A549 (cell line): ENCODE data around the gene GHR.

Experiments used
- CEBPB ChIP-seq, 2 experiments: fragments of >200 bp in 1 of 2; sonication (Bioruptor Twin) in 1 of 2; formaldehyde crosslinking in 1 of 2; IDR thresholded peaks; 2 replicates each; pipeline ENCODE4 v1.6.1; 2012 to 2016
- CTCF ChIP-seq: fragments of >200 bp; sonication (Bioruptor Twin); formaldehyde crosslinking; IDR thresholded peaks from 3 replicates; pipeline ENCODE4 v1.5.1; 2016
- FOSL2 ChIP-seq, 2 experiments: fragments of 450-650 bp in 1 of 2; fragments of >200 bp in 1 of 2; sonication (Bioruptor Twin) in 1 of 2; formaldehyde crosslinking; IDR thresholded peaks; 2 replicates each; pipeline versions ENCODE4 v1.5.0 to v1.6.1; 2016 to 2020; ENCODE audit warnings: mild to moderate bottlenecking in 1 of 2, moderate library complexity in 1 of 2
- GATA3 ChIP-seq: IDR thresholded peaks from 2 replicates; pipeline ENCODE4 v1.6.1; 2012; ENCODE audit warnings: borderline replicate concordance
- HOXB5 ChIP-seq: fragments of 250-450 bp; sonication (Bioruptor Pico); IDR thresholded peaks from 2 replicates; pipeline ENCODE4 v1.5.0; 2020; ENCODE audit warnings: mild to moderate bottlenecking, moderate library complexity
- KDM1A ChIP-seq: fragments of 200-600 bp; sonication (generic); IDR thresholded peaks from 2 replicates; pipeline ENCODE4 v1.6.1; 2016; ENCODE audit warnings: low read depth, mild to moderate bottlenecking
- POLR2A ChIP-seq: IDR thresholded peaks from 2 replicates; pipeline ENCODE4 v1.6.1; 2012; ENCODE audit warnings: mild to moderate bottlenecking, low read length
- RAD21 ChIP-seq, 2 experiments: fragments of >200 bp in 1 of 2; sonication (Bioruptor Twin) in 1 of 2; formaldehyde crosslinking in 1 of 2; IDR thresholded peaks in 1 of 2; conservative IDR thresholded peaks in 1 of 2; 2 replicates in 1 of 2; 3 replicates in 1 of 2; pipeline ENCODE4 v1.6.1; 2012 to 2018; ENCODE audit warnings: inconsistent platforms in 1 of 2
- RCOR1 ChIP-seq: fragments of 150-350 bp; IDR thresholded peaks from 2 replicates; pipeline ENCODE4 v1.6.1; 2014; ENCODE audit warnings: antibody characterized with exemption, low read length, low read depth
- REST ChIP-seq: fragments of 200-600 bp; sonication (generic); IDR thresholded peaks from 2 replicates; pipeline ENCODE4 v1.6.1; 2016; ENCODE audit warnings: antibody characterized with exemption, mild to moderate bottlenecking, moderate library complexity
- RNF2 ChIP-seq: fragments of 200-600 bp; sonication (generic); IDR thresholded peaks from 2 replicates; pipeline ENCODE4 v1.6.1; 2016; ENCODE audit warnings: low read depth, mild to moderate bottlenecking, antibody characterized with exemption, moderate library complexity, borderline replicate concordance
- SMC3 ChIP-seq: fragments of >200 bp; sonication (Bioruptor Twin); formaldehyde crosslinking; IDR thresholded peaks from 3 replicates; pipeline ENCODE4 v1.6.1; 2018; ENCODE audit warnings: inconsistent platforms
- USF2 ChIP-seq: fragments of 450-650 bp; IDR thresholded peaks from 2 replicates; pipeline ENCODE4 v1.6.1; 2014; ENCODE audit warnings: antibody characterized with exemption

- TF ChIP-seq CTCF: no peak
- TF ChIP-seq FOSL2 (IDR thresholded peaks at IDR 0.05): no peak
- no peak for TF ChIP-seq FOSL2 (CRISPR knock-in tag; IDR thresholded peaks at IDR 0.05)
- TF ChIP-seq HOXB5 (CRISPR knock-in tag): no peak
- TF ChIP-seq CEBPB (IDR thresholded peaks at IDR 0.05): no peak
- no peak for TF ChIP-seq RAD21 (conservative IDR thresholded peaks at IDR 0.05 in 1 of 2, IDR thresholded peaks at IDR 0.05 in 1 of 2)
- no peak for TF ChIP-seq GATA3
- TF ChIP-seq USF2: no peak
- TF ChIP-seq KDM1A: no peak
- TF ChIP-seq REST: no peak
- no peak for TF ChIP-seq POLR2A
- TF ChIP-seq SMC3: no peak
- TF ChIP-seq RNF2: no peak
- no peak for TF ChIP-seq RCOR1
Observed at GRCh38 chr5:42507451-42508097, 84.3 kb downstream of the GHR start.
